B cell (primary cell): ENCODE measurements around the gene KCNJ13.

ENCODE experiments used
- EZH2 ChIP-seq: IDR thresholded peaks from 2 replicates; pipeline ENCODE4 v1.6.1; 2012; ENCODE audit warnings: borderline replicate concordance, low read depth, mild to moderate bottlenecking, moderate library complexity, low read length; ENCODE audit not compliant: insufficient read depth, poor library complexity, severe bottlenecking
- TF ChIP-seq, protein P1 (sequence below): fragments of 200-600 bp; IDR thresholded peaks from one replicate; pipeline ENCODE4 v1.8.0; 2022; ENCODE audit warnings: antibody characterized with exemption, mild to moderate bottlenecking

DNA sequence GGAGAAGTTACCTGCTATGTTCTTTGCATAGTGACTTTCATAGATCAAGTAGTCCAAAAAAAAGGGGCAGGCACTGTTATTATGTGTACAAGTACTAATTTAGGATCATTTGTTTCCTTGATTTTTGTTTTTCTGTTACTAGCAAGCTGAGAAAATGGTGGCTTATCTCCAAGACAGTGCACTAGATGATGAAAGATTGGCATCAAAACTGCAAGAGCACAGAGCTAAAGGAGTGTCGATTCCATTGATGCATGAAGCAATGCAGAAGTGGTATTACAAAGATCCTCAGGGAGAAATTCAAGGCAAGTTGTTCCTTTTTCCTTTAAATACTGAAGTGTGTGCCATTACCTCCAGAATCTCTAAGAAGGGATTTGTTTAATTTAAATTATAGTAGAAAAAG, 19.6 kb upstream of the KCNJ13 start:
- TF ChIP-seq, protein P1, sequence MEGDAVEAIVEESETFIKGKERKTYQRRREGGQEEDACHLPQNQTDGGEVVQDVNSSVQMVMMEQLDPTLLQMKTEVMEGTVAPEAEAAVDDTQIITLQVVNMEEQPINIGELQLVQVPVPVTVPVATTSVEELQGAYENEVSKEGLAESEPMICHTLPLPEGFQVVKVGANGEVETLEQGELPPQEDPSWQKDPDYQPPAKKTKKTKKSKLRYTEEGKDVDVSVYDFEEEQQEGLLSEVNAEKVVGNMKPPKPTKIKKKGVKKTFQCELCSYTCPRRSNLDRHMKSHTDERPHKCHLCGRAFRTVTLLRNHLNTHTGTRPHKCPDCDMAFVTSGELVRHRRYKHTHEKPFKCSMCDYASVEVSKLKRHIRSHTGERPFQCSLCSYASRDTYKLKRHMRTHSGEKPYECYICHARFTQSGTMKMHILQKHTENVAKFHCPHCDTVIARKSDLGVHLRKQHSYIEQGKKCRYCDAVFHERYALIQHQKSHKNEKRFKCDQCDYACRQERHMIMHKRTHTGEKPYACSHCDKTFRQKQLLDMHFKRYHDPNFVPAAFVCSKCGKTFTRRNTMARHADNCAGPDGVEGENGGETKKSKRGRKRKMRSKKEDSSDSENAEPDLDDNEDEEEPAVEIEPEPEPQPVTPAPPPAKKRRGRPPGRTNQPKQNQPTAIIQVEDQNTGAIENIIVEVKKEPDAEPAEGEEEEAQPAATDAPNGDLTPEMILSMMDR, result no peak
- TF ChIP-seq EZH2, result no peak
